Endothelial cell of umbilical vein (primary cell): ENCODE measurements around the gene SH3BGRL2. TPM values are rescaled to one million over a fixed set of nuclear protein-coding genes. Genes with fewer than 3 reads are reported as not detected.

Experiments
- BruUV-seq: library from RNA; stranded (reverse); fragments of 400-500 nt; replicated peaks from 2 replicates; lab custom pipeline; 2021; lab: Mats Ljungman, UMichigan
- CTCF ChIA-PET: fragments of 300-600, 350-600 bp; sonication (Branson Sonifier 250); formaldehyde crosslinking; loops from one replicate; lab custom pipeline; 2021; ENCODE audit warnings: antibody characterized with exemption, inconsistent platforms; lab: Charles Lee
- POLR2A ChIA-PET: fragments of 300-600, 350-600 bp; sonication (Branson Sonifier 250); formaldehyde crosslinking; loops from one replicate; lab custom pipeline; 2021; ENCODE audit warnings: antibody characterized with exemption, inconsistent platforms; lab: Charles Lee
- DNase-seq: peaks from one replicate; pipeline ENCODE4 v3.0.0-alpha.2; 2011; ENCODE audit warnings: low read depth, low spot score
- FAIRE-seq: peaks from 2 replicates; lab custom pipeline; 2011; peaks lifted over from hg19 to GRCh38; lab: Jason Lieb, UNC
- H2AFZ ChIP-seq: 2 replicates; pipeline ENCODE4 v1.6.0; 2012; ENCODE audit warnings: low read depth, low read length, control low read depth, inconsistent platforms
- H3K27ac ChIP-seq: 2 replicates; pipeline ENCODE4 v1.5.1; 2011; ENCODE audit warnings: low read depth, mild to moderate bottlenecking, control low read depth, low read length, moderate library complexity; ENCODE audit not compliant: insufficient read depth
- H3K27me3 ChIP-seq, 2 experiments: 2 replicates each; pipeline versions ENCODE4 v1.6.0 to v1.6.1; 2011; ENCODE audit warnings: low read length in 2 of 2, mixed read lengths in 1 of 2; ENCODE audit not compliant: control insufficient read depth in 2 of 2, insufficient read depth in 2 of 2
- H3K36me3 ChIP-seq, 2 experiments: 2 replicates in 1 of 2; 3 replicates in 1 of 2; pipeline ENCODE4 v1.5.1; 2011; ENCODE audit warnings: low read length in 2 of 2, mild to moderate bottlenecking in 1 of 2, moderate library complexity in 1 of 2; ENCODE audit not compliant: control insufficient read depth in 2 of 2, insufficient read depth in 2 of 2; ENCODE audit errors: extremely low read depth in 1 of 2
- H3K4me1 ChIP-seq: 3 replicates; pipeline ENCODE4 v1.5.1; 2011; ENCODE audit warnings: mild to moderate bottlenecking, low read length; ENCODE audit not compliant: control insufficient read depth, insufficient read depth; ENCODE audit errors: extremely low read depth
- H3K4me2 ChIP-seq: 2 replicates; pipeline ENCODE4 v1.6.1; 2011; ENCODE audit warnings: low read length, control low read depth, mixed read lengths; ENCODE audit not compliant: insufficient read depth
- H3K4me3 ChIP-seq, 3 experiments: fragments of 200-600 bp in 1 of 3; sonication (generic), shearing (Covaris generic) in 1 of 3; replicated peaks in 1 of 3; 2 replicates each; pipeline ENCODE4 v1.5.1; 2011 to 2016; ENCODE audit warnings: control low read depth in 3 of 3, low read length in 3 of 3, mild to moderate bottlenecking in 2 of 3, inconsistent platforms in 1 of 3, low read depth in 1 of 3, moderate library complexity in 1 of 3; ENCODE audit not compliant: insufficient read depth in 1 of 3
- H3K79me2 ChIP-seq: 2 replicates; pipeline ENCODE4 v1.6.0; 2012; ENCODE audit warnings: low read length, inconsistent platforms; ENCODE audit not compliant: control insufficient read depth, insufficient read depth
- H3K9ac ChIP-seq: replicated peaks from 2 replicates; pipeline ENCODE3; 2011; ENCODE audit warnings: low read length, control low read depth; ENCODE audit not compliant: insufficient read depth; ENCODE audit errors: extremely low read depth
- H3K9me1 ChIP-seq: replicated peaks from 3 replicates; pipeline ENCODE4 v1.6.0; 2011; ENCODE audit warnings: mild to moderate bottlenecking, low read length; ENCODE audit not compliant: control insufficient read depth, insufficient read depth; ENCODE audit errors: extremely low read depth
- H3K9me3 ChIP-seq: replicated peaks from 2 replicates; pipeline ENCODE4 v1.5.1; 2012; ENCODE audit warnings: low read length, inconsistent platforms; ENCODE audit not compliant: control insufficient read depth, insufficient read depth
- H4K20me1 ChIP-seq: replicated peaks from 2 replicates; pipeline ENCODE3; 2011; ENCODE audit warnings: mild to moderate bottlenecking, low read length; ENCODE audit not compliant: control insufficient read depth, insufficient read depth; ENCODE audit errors: extremely low read depth
- CTCF ChIP-seq, 2 donors: IDR thresholded peaks; 1 replicate in 1 of 2; 2 replicates in 1 of 2; pipeline ENCODE4 v1.5.1; 2011; ENCODE audit warnings: low read length in 2 of 2, mild to moderate bottlenecking in 2 of 2, moderate library complexity in 2 of 2, control low read depth in 1 of 2, inconsistent platforms in 1 of 2, low read depth in 1 of 2; ENCODE audit not compliant: insufficient read depth in 1 of 2; ENCODE audit errors: extremely low read depth in 1 of 2
- EZH2 ChIP-seq: IDR thresholded peaks from 2 replicates; pipeline ENCODE4 v1.6.1; 2012; ENCODE audit warnings: borderline replicate concordance, low read depth, mild to moderate bottlenecking, moderate library complexity, low read length, inconsistent platforms; ENCODE audit not compliant: severe bottlenecking
- FOS ChIP-seq: IDR thresholded peaks from 2 replicates; pipeline ENCODE4 v1.6.1; 2011; ENCODE audit warnings: mild to moderate bottlenecking, low read length, moderate library complexity, borderline replicate concordance; ENCODE audit not compliant: insufficient read depth
- GATA2 ChIP-seq: IDR thresholded peaks from 2 replicates; pipeline ENCODE4 v1.7.0; 2011; ENCODE audit warnings: low read depth, mild to moderate bottlenecking, moderate library complexity, mixed read lengths, low read length; ENCODE audit not compliant: insufficient read length, insufficient read depth
- JUN ChIP-seq: IDR thresholded peaks from 2 replicates; pipeline ENCODE4 v1.6.1; 2011; ENCODE audit warnings: borderline replicate concordance, low read depth; ENCODE audit not compliant: insufficient read length, insufficient read depth
- MAX ChIP-seq: IDR thresholded peaks from 2 replicates; pipeline ENCODE4 v1.6.1; 2011; ENCODE audit not compliant: insufficient read depth, insufficient read length
- MYC ChIP-seq: IDR thresholded peaks from one replicate; pipeline ENCODE4 v1.6.1; 2011; ENCODE audit warnings: mild to moderate bottlenecking, low read depth, low read length
- POLR2A ChIP-seq: IDR thresholded peaks from 2 replicates; pipeline ENCODE4 v1.6.1; 2012; ENCODE audit warnings: low read depth, mild to moderate bottlenecking, control low read depth, low read length
- POLR2AphosphoS5 ChIP-seq: IDR thresholded peaks from 2 replicates; pipeline ENCODE4 v1.6.1; 2012; ENCODE audit warnings: low read depth, mild to moderate bottlenecking, control low read depth, low read length, moderate library complexity; ENCODE audit not compliant: insufficient read depth
- dilution Hi-C: fragments of 300-500 bp; cut with MboI; formaldehyde crosslinking; loops from one replicate; pipeline ENCODE4 v1.15.0; 2019; ENCODE audit warnings: low sequenced_read_pairs; ENCODE audit not compliant: extremely low pct_ligation_motif_present
- intact Hi-C: fragments of 100-400 bp; cut with micrococcal nuclease; formaldehyde crosslinking; loops from one replicate; pipeline ENCODE4 v1.10.0; 2022
- polyA plus RNA-seq, 4 experiments: library from polyadenylated mRNA; depleted of rRNA in 3 of 4; stranded (reverse) in 3 of 4; unstranded in 1 of 4; fragments of >200 nt; gene quantifications; 2 replicates each; pipeline versions ENCODE4 v1.2.1 to v1.2.3, GENCODE V29; 2011 to 2012; ENCODE audit warnings: missing spikeins in 1 of 4
- total RNA-seq: library from RNA; stranded (reverse); gene quantifications from 2 replicates; pipeline ENCODE4 v1.2.3, GENCODE V29; 2021

Gene SH3BGRL2
- total and polyA plus RNA-seq, 2 donors (not counting 3 experiments of a cell fraction or from before 2014, with no cell fraction given), result 3.2 to 10.7 TPM

GRCh38 chr6:79600812-79601609 lies 30.1 kb upstream of the SH3BGRL2 start:
- BruUV-seq, result no TSS peak
- no peaks in the 10 kb centered on the region for H3K27me3 ChIP-seq
- ChIA-PET POLR2A (no interaction called here), CTCF (interaction anchor here (1.6 to 2.7 kb wide), 4 partner anchors 11 to 72 kb away, joined by 3 to 6 read pairs (median 4); no protein-coding TSS in a partner anchor)
- H3K9ac ChIP-seq, result no peak overlapping the region
- H3K4me2 ChIP-seq, result no peak overlapping the region
- dilution Hi-C loops (no loop called here), intact Hi-C loops (no loop called here)
- H3K9me3 ChIP-seq, result no peaks in the 10 kb centered on the region
- no peak overlapping the region for H2AFZ ChIP-seq
- no peak for TF ChIP-seq JUN
- peak; percentile 17 for TF ChIP-seq POLR2AphosphoS5
- peak; percentile 42 for TF ChIP-seq FOS
- no peak overlapping the region for H3K27ac ChIP-seq
- no peaks in the 10 kb centered on the region for H3K79me2 ChIP-seq
- H3K4me3 ChIP-seq, result no peak overlapping the region
- H4K20me1 ChIP-seq, result no peaks in the 10 kb centered on the region
- H3K9me1 ChIP-seq, result no peaks in the 10 kb centered on the region
- peak; percentile 49 for DNase-seq
- peak; percentile 47 for FAIRE-seq
- no peaks in the 10 kb centered on the region for H3K36me3 ChIP-seq
- H3K4me1 ChIP-seq, result peaks cover 8% of the 10 kb centered on the region

GRCh38 chr6:79602859-79603258 lies 28.3 kb upstream of the SH3BGRL2 start:
- no peak overlapping the region for H3K4me3 ChIP-seq
- dilution Hi-C loops, result no loop called here

More at GRCh38 chr6:79602859-79603258, 28.3 kb upstream of the SH3BGRL2 start:
- no peak overlapping the region for H2AFZ ChIP-seq
- TF ChIP-seq GATA2 (no peak), JUN (no peak), POLR2A (no peak), POLR2AphosphoS5 (no peak), CTCF (IDR thresholded peaks at IDR 0.05; ENCODE audit: extremely low read depth in 1 of 2, insufficient read depth in 1 of 2, low read depth in 1 of 2, low read length in 2 of 2) (no peak), FOS (no peak), MAX (no peak), EZH2 (no peak), MYC (no peak)
- no peak overlapping the region for H3K4me2 ChIP-seq
- DNase-seq (no peak), FAIRE-seq (no peak)
- no peaks in the 10 kb centered on the region for H3K27me3 ChIP-seq
- no peak overlapping the region for H3K27ac ChIP-seq
- no peaks in the 10 kb centered on the region for H3K9me3 ChIP-seq
- intact Hi-C loops, result no loop called here
- no peaks in the 10 kb centered on the region for H4K20me1 ChIP-seq
- ChIA-PET CTCF (no interaction called here), POLR2A (no interaction called here)
- H3K9ac ChIP-seq, result no peak overlapping the region
- H3K36me3 ChIP-seq, result no peaks in the 10 kb centered on the region
- no peaks in the 10 kb centered on the region for H3K79me2 ChIP-seq
- H3K9me1 ChIP-seq, result no peaks in the 10 kb centered on the region
- peaks cover 8% of the 10 kb centered on the region for H3K4me1 ChIP-seq
- no TSS peak for BruUV-seq
